ENCODE data around the gene SLC1A7. TPM values are rescaled to one million over a fixed set of nuclear protein-coding genes. Genes with fewer than 3 reads are reported as not detected.

The SLC1A7 gene
- total and polyA plus RNA-seq, 2 donors (not counting 1 experiment from before 2014, with no cell fraction given): 0.10 TPM; not detected in 1

DNA sequence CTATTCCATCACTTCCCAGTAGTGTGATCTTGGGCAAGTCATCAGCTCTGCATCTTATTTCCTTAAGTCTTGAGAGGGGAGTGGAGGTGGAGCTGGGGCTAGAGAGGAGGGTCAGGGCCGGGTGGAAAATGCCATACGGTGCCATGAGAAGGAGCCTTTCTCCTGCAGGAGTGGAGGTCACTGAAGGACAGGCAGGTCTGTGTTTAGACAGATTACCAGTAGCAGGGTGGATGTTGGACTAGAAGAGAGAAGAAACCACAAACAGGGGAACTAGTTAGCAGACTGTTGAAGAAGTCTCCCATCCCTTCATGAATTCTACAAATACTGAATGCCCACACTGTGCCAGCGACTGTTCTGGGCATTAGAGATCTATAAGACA, 40.3 kb upstream of the SLC1A7 start:
- no peaks in the 10 kb centered on the region for H4K20me1 ChIP-seq (ENCODE audit: control insufficient read depth, insufficient read depth, low read length, poor library complexity, severe bottlenecking)
- DNase-seq (no peak), ATAC-seq (ENCODE audit: low read depth) (no peak)
- H3K27me3 Mint-ChIP-seq: peaks cover 33% of the 10 kb centered on the region
- H3K27me3 ChIP-seq (replicated peaks in 1 of 4; ENCODE audit: control extremely low read depth in 1 of 4, control insufficient read depth in 3 of 4, insufficient read depth in 4 of 4, low read length in 3 of 4): peaks cover 0 to 25% (median 11%) of the 10 kb centered on the region in 4 experiments
- intact Hi-C loops (cut with micrococcal nuclease): loop anchor here (5.0 kb wide), 1 partner anchor 210 kb away; no protein-coding TSS in a partner anchor
- no peak overlapping the region for H2AFZ ChIP-seq (ENCODE audit: insufficient read depth, low read depth, low read length, poor library complexity, severe bottlenecking)
- no peak overlapping the region for H3K4me2 ChIP-seq (replicated peaks; ENCODE audit: low read depth, low read length, poor library complexity, severe bottlenecking)
- no peaks in the 10 kb centered on the region for H3K79me2 ChIP-seq (ENCODE audit: control insufficient read depth, insufficient read depth, low read length)
- ChIA-PET CTCF (interaction anchor here (0.8 to 3.5 kb wide), 7 partner anchors 9 to 1285 kb away, joined by 3 to 27 read pairs (median 5); partner anchors contain the start of genes CPT2 and ECHDC2), POLR2A (no interaction called here)
- no peak overlapping the region for H3K9ac ChIP-seq (ENCODE audit: low read length)
- H3K9me3 Mint-ChIP-seq (ENCODE audit: insufficient read depth): no peaks in the 10 kb centered on the region
- no peak overlapping the region for H3K4me3 ChIP-seq (ENCODE audit: control extremely low read depth in 1 of 5, extremely low read depth in 1 of 5, insufficient read depth in 1 of 5, low read depth in 2 of 5, low read length in 4 of 5)
- H3K27ac ChIP-seq (ENCODE audit: low read length in 2 of 2): no peak overlapping the region
- H3K4me1 ChIP-seq (ENCODE audit: control insufficient read depth in 2 of 2, insufficient read depth in 2 of 2, low read length in 2 of 2): peaks cover 0 to 6% of the 10 kb centered on the region in 2 donors
- H3K4me1 Mint-ChIP-seq: no peaks in the 10 kb centered on the region
- H3K27ac Mint-ChIP-seq: no peak overlapping the region
- H3K9me3 ChIP-seq (ENCODE audit: control extremely low read depth in 1 of 3, control insufficient read depth in 2 of 3, insufficient read depth in 1 of 3, low read length in 2 of 3): peaks cover 0 to 17% (median 2%) of the 10 kb centered on the region in 3 donors
- no peaks in the 10 kb centered on the region for H3K36me3 ChIP-seq (replicated peaks in 1 of 2; ENCODE audit: control extremely low read depth in 1 of 2, control insufficient read depth in 1 of 2, extremely low read depth in 1 of 2, insufficient read depth in 2 of 2, low read length in 1 of 2)
- H3K4me3 Mint-ChIP-seq: no peak overlapping the region
- 74% methylated on average over 3 of the region's 3 CpGs for WGBS (ENCODE audit: insufficient coverage)
- TF ChIP-seq, protein P1, sequence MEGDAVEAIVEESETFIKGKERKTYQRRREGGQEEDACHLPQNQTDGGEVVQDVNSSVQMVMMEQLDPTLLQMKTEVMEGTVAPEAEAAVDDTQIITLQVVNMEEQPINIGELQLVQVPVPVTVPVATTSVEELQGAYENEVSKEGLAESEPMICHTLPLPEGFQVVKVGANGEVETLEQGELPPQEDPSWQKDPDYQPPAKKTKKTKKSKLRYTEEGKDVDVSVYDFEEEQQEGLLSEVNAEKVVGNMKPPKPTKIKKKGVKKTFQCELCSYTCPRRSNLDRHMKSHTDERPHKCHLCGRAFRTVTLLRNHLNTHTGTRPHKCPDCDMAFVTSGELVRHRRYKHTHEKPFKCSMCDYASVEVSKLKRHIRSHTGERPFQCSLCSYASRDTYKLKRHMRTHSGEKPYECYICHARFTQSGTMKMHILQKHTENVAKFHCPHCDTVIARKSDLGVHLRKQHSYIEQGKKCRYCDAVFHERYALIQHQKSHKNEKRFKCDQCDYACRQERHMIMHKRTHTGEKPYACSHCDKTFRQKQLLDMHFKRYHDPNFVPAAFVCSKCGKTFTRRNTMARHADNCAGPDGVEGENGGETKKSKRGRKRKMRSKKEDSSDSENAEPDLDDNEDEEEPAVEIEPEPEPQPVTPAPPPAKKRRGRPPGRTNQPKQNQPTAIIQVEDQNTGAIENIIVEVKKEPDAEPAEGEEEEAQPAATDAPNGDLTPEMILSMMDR (IDR thresholded peaks at IDR 0.05): no peak
- no peak for TF ChIP-seq EZH2 (IDR thresholded peaks at IDR 0.05; ENCODE audit: borderline replicate concordance, insufficient read depth, low read depth, low read length, poor library complexity, severe bottlenecking)

DNA sequence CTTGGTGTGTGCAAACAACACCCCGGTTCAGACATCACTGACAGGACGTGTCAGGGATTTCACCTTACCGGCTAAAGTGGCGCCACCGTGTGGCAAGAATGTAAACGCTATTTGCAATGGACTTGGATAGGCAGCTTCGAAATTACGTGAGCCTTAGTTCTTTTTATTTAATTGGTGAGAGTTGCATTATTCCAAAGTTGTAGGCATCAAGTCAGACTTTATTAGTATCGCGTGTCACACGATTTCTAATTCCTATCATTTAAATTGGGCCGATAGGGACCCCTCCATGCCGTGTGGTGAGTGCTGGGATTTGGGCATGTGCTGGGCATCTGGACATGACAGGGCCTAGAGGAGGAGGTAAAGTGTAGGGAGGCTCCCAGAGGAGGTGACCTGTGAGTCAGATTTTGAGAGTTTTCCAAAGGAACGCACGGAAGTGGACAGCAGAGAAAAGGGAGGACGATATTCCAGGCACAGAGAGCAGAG, 39.7 kb upstream of the SLC1A7 start:
- Mint-ChIP-seq H3K4me1 (no peaks in the 10 kb centered on the region), H3K4me3 (no peak overlapping the region), H3K9me3 (ENCODE audit: insufficient read depth) (no peaks in the 10 kb centered on the region), H3K27me3 (peaks cover 34% of the 10 kb centered on the region), H3K27ac (no peak overlapping the region)
- no peak overlapping the region for H3K4me3 ChIP-seq (ENCODE audit: control extremely low read depth in 1 of 5, extremely low read depth in 1 of 5, insufficient read depth in 1 of 5, low read depth in 2 of 5, low read length in 4 of 5)
- no peaks in the 10 kb centered on the region for H4K20me1 ChIP-seq (ENCODE audit: control insufficient read depth, insufficient read depth, low read length, poor library complexity, severe bottlenecking)
- peaks cover 0 to 6% of the 10 kb centered on the region in 2 donors for H3K4me1 ChIP-seq (ENCODE audit: control insufficient read depth in 2 of 2, insufficient read depth in 2 of 2, low read length in 2 of 2)
- ChIA-PET POLR2A (no interaction called here), CTCF (interaction anchor here (0.6 to 3.5 kb wide), 9 partner anchors 9 to 1284 kb away, joined by 3 to 27 read pairs (median 4); partner anchors contain the start of genes CPT2 and ECHDC2)
- peaks cover 0 to 25% (median 7%) of the 10 kb centered on the region in 4 experiments for H3K27me3 ChIP-seq (replicated peaks in 1 of 4; ENCODE audit: control extremely low read depth in 1 of 4, control insufficient read depth in 3 of 4, insufficient read depth in 4 of 4, low read length in 3 of 4)
- 28% methylated on average over 11 of the region's 16 CpGs for WGBS (ENCODE audit: insufficient coverage)
- TF ChIP-seq EZH2 (IDR thresholded peaks at IDR 0.05; ENCODE audit: borderline replicate concordance, insufficient read depth, low read depth, low read length, poor library complexity, severe bottlenecking): no peak
- TF ChIP-seq, protein P1 (IDR thresholded peaks at IDR 0.05): peak; percentile 97
- H3K27ac ChIP-seq (ENCODE audit: low read length in 2 of 2): no peak overlapping the region
- intact Hi-C loops (cut with micrococcal nuclease): loop anchor here (5.0 kb wide), 1 partner anchor 210 kb away; no protein-coding TSS in a partner anchor
- peak; percentile 61 for ATAC-seq (ENCODE audit: low read depth)
- H3K9me3 ChIP-seq (ENCODE audit: control extremely low read depth in 1 of 3, control insufficient read depth in 2 of 3, insufficient read depth in 1 of 3, low read length in 2 of 3): peaks cover 0 to 17% (median 2%) of the 10 kb centered on the region in 3 donors
- peak; percentile 82 for DNase-seq
- H3K9ac ChIP-seq (ENCODE audit: low read length): no peak overlapping the region
- H3K36me3 ChIP-seq (replicated peaks in 1 of 2; ENCODE audit: control extremely low read depth in 1 of 2, control insufficient read depth in 1 of 2, extremely low read depth in 1 of 2, insufficient read depth in 2 of 2, low read length in 1 of 2): no peaks in the 10 kb centered on the region
- H3K79me2 ChIP-seq (ENCODE audit: control insufficient read depth, insufficient read depth, low read length): no peaks in the 10 kb centered on the region
- H2AFZ ChIP-seq (ENCODE audit: insufficient read depth, low read depth, low read length, poor library complexity, severe bottlenecking): peak overlapping the region; percentile 29
- no peak overlapping the region for H3K4me2 ChIP-seq (replicated peaks; ENCODE audit: low read depth, low read length, poor library complexity, severe bottlenecking)
